Liver (tissue), 9 donors: ENCODE data around the gene HGFAC. TPM values are rescaled to one million over a fixed set of nuclear protein-coding genes. Genes with fewer than 3 reads are reported as not detected.

Experiments used
- DNase-seq: peaks from one replicate; pipeline ENCODE4 v3.0.0-alpha.2; 2017; ENCODE audit warnings: low spot score
- H3K27ac ChIP-seq, 2 donors: one replicate each; pipeline ENCODE4 v1.7.0; 2013; ENCODE audit warnings: inconsistent platforms in 2 of 2, low read length in 2 of 2, control low read depth in 1 of 2, low read depth in 1 of 2, mild to moderate bottlenecking in 1 of 2
- H3K27me3 ChIP-seq, 4 donors: one replicate each; pipeline versions ENCODE4 v1.6.1 to v1.7.0; 2013; ENCODE audit warnings: low read length in 3 of 4, inconsistent platforms in 1 of 4, mild to moderate bottlenecking in 1 of 4, moderate library complexity in 1 of 4; ENCODE audit not compliant: control insufficient read depth in 4 of 4, insufficient read depth in 4 of 4
- H3K36me3 ChIP-seq, 4 donors: one replicate each; pipeline versions ENCODE4 v1.6.1 to v1.7.0; 2013; ENCODE audit warnings: low read length in 3 of 4, mild to moderate bottlenecking in 3 of 4, low read depth in 1 of 4, moderate library complexity in 1 of 4; ENCODE audit not compliant: control insufficient read depth in 4 of 4, insufficient read depth in 3 of 4
- H3K4me1 ChIP-seq, 4 donors: one replicate each; pipeline versions ENCODE4 v1.6.1 to v1.7.0; 2013; ENCODE audit warnings: low read length in 3 of 4, mild to moderate bottlenecking in 3 of 4, moderate library complexity in 1 of 4; ENCODE audit not compliant: control insufficient read depth in 4 of 4, insufficient read depth in 4 of 4
- H3K4me3 ChIP-seq, 3 donors: one replicate each; pipeline versions ENCODE4 v1.6.1 to v1.7.0; 2013; ENCODE audit warnings: low read length in 3 of 3, control low read depth in 1 of 3, low read depth in 1 of 3, mild to moderate bottlenecking in 1 of 3
- H3K9ac ChIP-seq, 2 donors: one replicate each; pipeline ENCODE4 v1.7.0; 2013; ENCODE audit warnings: low read length in 2 of 2, mild to moderate bottlenecking in 2 of 2, moderate library complexity in 2 of 2, control low read depth in 1 of 2, low read depth in 1 of 2
- H3K9me3 ChIP-seq, 4 donors: one replicate each; pipeline versions ENCODE4 v1.6.1 to v1.7.0; 2013; ENCODE audit warnings: low read length in 3 of 4; ENCODE audit not compliant: control insufficient read depth in 4 of 4
- ATF3 ChIP-seq: IDR thresholded peaks from 2 replicates; pipeline ENCODE4 v1.6.1; 2016; ENCODE audit warnings: antibody characterized with exemption
- CTCF ChIP-seq: fragments of 150-350 bp; IDR thresholded peaks from 2 replicates; pipeline ENCODE4 v1.5.1; 2017; ENCODE audit warnings: improper control_type of control experiment, low read depth, low read length; ENCODE audit not compliant: missing input control
- EGR1 ChIP-seq, 2 donors: IDR thresholded peaks; 2 replicates each; pipeline ENCODE4 v1.6.1; 2016 to 2018; ENCODE audit warnings: antibody characterized with exemption in 2 of 2, low read depth in 2 of 2
- FOXA1 ChIP-seq: IDR thresholded peaks from 2 replicates; pipeline ENCODE4 v1.6.1; 2016; ENCODE audit warnings: antibody characterized with exemption
- FOXA2 ChIP-seq: IDR thresholded peaks from 2 replicates; pipeline ENCODE4 v1.6.1; 2016; ENCODE audit warnings: antibody characterized with exemption
- HNF4A ChIP-seq, 2 donors: conservative IDR thresholded peaks; 2 replicates each; pipeline ENCODE4 v1.6.1; 2016; ENCODE audit warnings: antibody characterized with exemption in 2 of 2, mild to moderate bottlenecking in 2 of 2
- JUND ChIP-seq, 2 donors: IDR thresholded peaks; 2 replicates each; pipeline ENCODE4 v1.6.1; 2016; ENCODE audit warnings: antibody characterized with exemption in 2 of 2
- MAX ChIP-seq: IDR thresholded peaks from 2 replicates; pipeline ENCODE4 v1.6.1; 2016; ENCODE audit warnings: antibody characterized with exemption
- NR2F2 ChIP-seq: IDR thresholded peaks from 2 replicates; pipeline ENCODE4 v1.6.1; 2016; ENCODE audit warnings: antibody characterized with exemption
- RAD21 ChIP-seq, 2 donors: IDR thresholded peaks; 2 replicates each; pipeline ENCODE4 v1.6.1; 2016; ENCODE audit warnings: antibody characterized with exemption in 2 of 2, mild to moderate bottlenecking in 2 of 2
- RXRA ChIP-seq, 2 donors: IDR thresholded peaks; 2 replicates each; pipeline ENCODE4 v1.6.1; 2017 to 2018; ENCODE audit warnings: antibody characterized with exemption in 2 of 2, mild to moderate bottlenecking in 1 of 2
- SP1 ChIP-seq: IDR thresholded peaks from 2 replicates; pipeline ENCODE4 v1.6.1; 2018; ENCODE audit warnings: antibody characterized with exemption, mild to moderate bottlenecking
- TAF1 ChIP-seq: conservative IDR thresholded peaks from 2 replicates; pipeline ENCODE4 v1.6.1; 2016; ENCODE audit warnings: antibody characterized with exemption, mild to moderate bottlenecking
- YY1 ChIP-seq: IDR thresholded peaks from 2 replicates; pipeline ENCODE4 v1.6.1; 2016; ENCODE audit warnings: antibody characterized with exemption, mild to moderate bottlenecking
- WGBS: extraction: QIAGEN DNeasy Blood & Tissue Kit; methylation state at CpG from one replicate; pipeline ENCODE4 v1.1.7; 2013; 5-methylcytosine and 5-hydroxymethylcytosine counted together
- polyA plus RNA-seq, 2 donors: library from polyadenylated mRNA; stranded (reverse) in 1 of 2; unstranded in 1 of 2; fragments of 200-250 nt in 1 of 2; fragments of >200 nt in 1 of 2; fragmentation: Nextera tagmentation in 1 of 2; extraction: Ambion mirVana in 1 of 2; gene quantifications; one replicate each; pipeline versions ENCODE4 v1.2.1 to v1.2.3, GENCODE V29; 2013 to 2015
- total RNA-seq, 2 donors: library from RNA; depleted of rRNA; stranded (reverse); fragments of >200 nt; gene quantifications; one replicate each; pipeline ENCODE4 v1.2.3, GENCODE V29; 2014
- TF ChIP-seq, protein P1 (sequence below): IDR thresholded peaks from 2 replicates; pipeline ENCODE4 v1.6.1; 2016; ENCODE audit warnings: antibody characterized with exemption, mild to moderate bottlenecking
- TF ChIP-seq, protein P2 (sequence below): IDR thresholded peaks from 2 replicates; pipeline ENCODE4 v1.6.1; 2016; ENCODE audit warnings: antibody characterized with exemption
- donor health status: healthy.
- donor health status: healthy.
- donor health status: healthy.
- donor health status: healthy.
- donor health status: healthy.

Gene HGFAC
- total and polyA plus RNA-seq, 4 donors, result 23.3 to 133 (median 82.7) TPM

GRCh38 chr4:3460926-3461325 is 19.2 kb downstream of the HGFAC start:
- no peaks in the 10 kb centered on the region for H3K27me3 ChIP-seq
- WGBS, result 91% methylated on average over 5 of the region's 5 CpGs
- no peak for DNase-seq
- H3K36me3 ChIP-seq, result no peaks in the 10 kb centered on the region
- TF ChIP-seq TAF1 (no peak), EGR1 (IDR thresholded peaks at IDR 0.05; ENCODE audit: low read depth in 2 of 2) (no peak), HNF4A (conservative IDR thresholded peaks at IDR 0.05) (no peak), FOXA2 (no peak), NR2F2 (no peak), FOXA1 (no peak), ATF3 (no peak), YY1 (no peak), RAD21 (IDR thresholded peaks at IDR 0.05) (no peak), CTCF (no peak), JUND (IDR thresholded peaks at IDR 0.05) (no peak), SP1 (no peak), MAX (no peak), RXRA (IDR thresholded peaks at IDR 0.05) (no peak)
- TF ChIP-seq, protein P1, sequence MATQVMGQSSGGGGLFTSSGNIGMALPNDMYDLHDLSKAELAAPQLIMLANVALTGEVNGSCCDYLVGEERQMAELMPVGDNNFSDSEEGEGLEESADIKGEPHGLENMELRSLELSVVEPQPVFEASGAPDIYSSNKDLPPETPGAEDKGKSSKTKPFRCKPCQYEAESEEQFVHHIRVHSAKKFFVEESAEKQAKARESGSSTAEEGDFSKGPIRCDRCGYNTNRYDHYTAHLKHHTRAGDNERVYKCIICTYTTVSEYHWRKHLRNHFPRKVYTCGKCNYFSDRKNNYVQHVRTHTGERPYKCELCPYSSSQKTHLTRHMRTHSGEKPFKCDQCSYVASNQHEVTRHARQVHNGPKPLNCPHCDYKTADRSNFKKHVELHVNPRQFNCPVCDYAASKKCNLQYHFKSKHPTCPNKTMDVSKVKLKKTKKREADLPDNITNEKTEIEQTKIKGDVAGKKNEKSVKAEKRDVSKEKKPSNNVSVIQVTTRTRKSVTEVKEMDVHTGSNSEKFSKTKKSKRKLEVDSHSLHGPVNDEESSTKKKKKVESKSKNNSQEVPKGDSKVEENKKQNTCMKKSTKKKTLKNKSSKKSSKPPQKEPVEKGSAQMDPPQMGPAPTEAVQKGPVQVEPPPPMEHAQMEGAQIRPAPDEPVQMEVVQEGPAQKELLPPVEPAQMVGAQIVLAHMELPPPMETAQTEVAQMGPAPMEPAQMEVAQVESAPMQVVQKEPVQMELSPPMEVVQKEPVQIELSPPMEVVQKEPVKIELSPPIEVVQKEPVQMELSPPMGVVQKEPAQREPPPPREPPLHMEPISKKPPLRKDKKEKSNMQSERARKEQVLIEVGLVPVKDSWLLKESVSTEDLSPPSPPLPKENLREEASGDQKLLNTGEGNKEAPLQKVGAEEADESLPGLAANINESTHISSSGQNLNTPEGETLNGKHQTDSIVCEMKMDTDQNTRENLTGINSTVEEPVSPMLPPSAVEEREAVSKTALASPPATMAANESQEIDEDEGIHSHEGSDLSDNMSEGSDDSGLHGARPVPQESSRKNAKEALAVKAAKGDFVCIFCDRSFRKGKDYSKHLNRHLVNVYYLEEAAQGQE, result no peak
- TF ChIP-seq, protein P2, sequence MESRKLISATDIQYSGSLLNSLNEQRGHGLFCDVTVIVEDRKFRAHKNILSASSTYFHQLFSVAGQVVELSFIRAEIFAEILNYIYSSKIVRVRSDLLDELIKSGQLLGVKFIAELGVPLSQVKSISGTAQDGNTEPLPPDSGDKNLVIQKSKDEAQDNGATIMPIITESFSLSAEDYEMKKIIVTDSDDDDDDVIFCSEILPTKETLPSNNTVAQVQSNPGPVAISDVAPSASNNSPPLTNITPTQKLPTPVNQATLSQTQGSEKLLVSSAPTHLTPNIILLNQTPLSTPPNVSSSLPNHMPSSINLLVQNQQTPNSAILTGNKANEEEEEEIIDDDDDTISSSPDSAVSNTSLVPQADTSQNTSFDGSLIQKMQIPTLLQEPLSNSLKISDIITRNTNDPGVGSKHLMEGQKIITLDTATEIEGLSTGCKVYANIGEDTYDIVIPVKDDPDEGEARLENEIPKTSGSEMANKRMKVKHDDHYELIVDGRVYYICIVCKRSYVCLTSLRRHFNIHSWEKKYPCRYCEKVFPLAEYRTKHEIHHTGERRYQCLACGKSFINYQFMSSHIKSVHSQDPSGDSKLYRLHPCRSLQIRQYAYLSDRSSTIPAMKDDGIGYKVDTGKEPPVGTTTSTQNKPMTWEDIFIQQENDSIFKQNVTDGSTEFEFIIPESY, result no peak
- H3K4me3 ChIP-seq, result no peak overlapping the region
- peaks cover 12 to 26% (median 21%) of the 10 kb centered on the region in 4 donors for H3K4me1 ChIP-seq
- no peak overlapping the region for H3K27ac ChIP-seq
- no peak overlapping the region for H3K9ac ChIP-seq
- no peaks in the 10 kb centered on the region for H3K9me3 ChIP-seq
